ENCODE measurements around the gene AK2.

Gene AK2

DNA sequence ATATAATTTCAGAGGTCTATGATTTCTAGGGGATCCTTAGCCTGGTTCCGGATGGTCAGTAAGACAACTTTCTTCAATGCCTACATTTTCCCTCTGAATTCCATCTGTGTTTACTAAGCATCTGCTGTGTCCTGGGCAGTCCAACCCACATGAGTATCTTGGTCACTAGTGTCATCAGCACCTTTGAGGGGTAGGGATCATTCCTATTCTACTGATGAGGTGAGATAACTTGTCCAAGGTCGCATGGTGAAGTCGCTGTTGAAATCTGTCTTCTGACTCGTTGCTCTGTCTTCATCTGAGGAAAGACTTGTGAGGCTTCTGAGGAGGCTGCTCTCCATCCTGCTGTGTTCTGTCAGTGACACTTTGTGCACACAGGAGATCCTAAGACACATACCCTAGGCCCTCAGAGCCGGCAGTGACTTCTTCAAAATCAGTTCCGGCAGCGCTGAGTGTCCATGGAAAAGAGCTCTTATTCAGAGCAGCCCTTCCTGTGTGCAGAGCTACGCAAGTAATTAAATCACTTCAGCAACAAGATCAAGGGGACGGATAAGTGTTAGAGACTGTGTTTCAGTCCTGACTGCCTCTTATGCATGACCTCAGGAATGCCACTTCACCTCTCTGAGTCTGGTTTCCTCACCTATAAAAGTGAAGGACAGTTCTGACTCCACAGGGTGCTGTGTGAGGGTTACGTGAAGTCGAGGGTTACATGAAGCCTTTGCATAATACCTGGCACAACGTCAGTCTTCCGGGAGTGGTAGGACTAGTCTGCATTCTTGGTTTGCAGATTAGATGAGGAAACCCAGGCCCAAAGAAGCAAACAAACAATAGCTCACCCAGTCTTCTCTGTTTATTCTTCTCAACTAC is 28.4 kb downstream of the AK2 start:
- Mint-ChIP-seq H3K27ac (peak overlapping the region; percentile 50), H3K9me3 (no peaks in the 10 kb centered on the region), H3K4me1 (peaks cover 2% of the 10 kb centered on the region), H3K36me3 (peaks cover 44% of the 10 kb centered on the region), H3K27me3 (no peaks in the 10 kb centered on the region), H3K4me3 (no peak overlapping the region)
- CTCF ChIA-PET: interaction anchor here (1.4 to 3.4 kb wide), 4 partner anchors 44 to 74 kb away, joined by 5 to 26 read pairs (median 14); partner anchors contain the start of gene RNF19B
- no peak for DNase-seq

GRCh38 chr1:33007190-33008050 is 29.3 kb downstream of the AK2 start:
- DNase-seq: peak; percentile 29
- Mint-ChIP-seq H3K27ac (no peak overlapping the region), H3K36me3 (peaks cover 35% of the 10 kb centered on the region), H3K27me3 (no peaks in the 10 kb centered on the region), H3K9me3 (no peaks in the 10 kb centered on the region), H3K4me1 (peaks cover 2% of the 10 kb centered on the region), H3K4me3 (no peak overlapping the region)
- CTCF ChIA-PET: interaction anchor here (1.0 to 3.4 kb wide), 9 partner anchors 9 to 132 kb away, joined by 3 to 26 read pairs (median 4); partner anchors contain the start of gene RNF19B

DNA sequence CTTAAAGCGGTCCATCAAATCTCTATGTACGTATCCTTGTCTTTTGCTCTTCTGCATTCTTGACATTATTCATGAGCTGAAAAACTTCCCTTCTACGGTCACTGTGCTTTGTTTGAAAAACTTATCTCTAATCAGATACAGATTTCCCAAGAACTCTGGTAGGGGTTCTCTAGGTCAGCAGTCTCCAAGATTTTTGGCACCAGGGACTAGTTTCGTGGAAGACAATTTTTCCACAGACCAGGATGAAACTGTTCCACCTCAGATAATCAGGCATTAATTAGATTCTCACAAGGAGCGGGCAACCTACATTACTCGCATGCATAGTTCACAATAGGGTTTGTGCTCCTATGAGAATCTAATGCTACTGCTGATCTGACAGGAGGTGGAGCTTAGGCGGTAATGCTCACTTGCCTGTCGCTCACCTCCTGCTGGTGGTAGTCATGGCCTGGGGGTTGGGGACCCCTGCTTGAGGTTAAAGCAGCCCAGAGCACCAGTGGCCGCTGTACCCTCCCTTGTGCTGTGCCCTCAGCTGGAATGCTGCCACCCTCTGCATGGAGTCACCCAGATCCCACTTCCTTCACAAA is 30.8 kb downstream of the AK2 start:
- Mint-ChIP-seq H3K27ac (no peak overlapping the region), H3K4me1 (peaks cover 1% of the 10 kb centered on the region), H3K36me3 (peaks cover 22% of the 10 kb centered on the region), H3K9me3 (no peaks in the 10 kb centered on the region), H3K27me3 (no peaks in the 10 kb centered on the region), H3K4me3 (no peak overlapping the region)
- no peak for DNase-seq
- CTCF ChIA-PET: interaction anchor here (0.6 to 3.4 kb wide), 9 partner anchors 12 to 80 kb away, joined by 3 to 26 read pairs (median 6); partner anchors contain the start of gene RNF19B

GRCh38 chr1:33005117-33005837 is 31.4 kb downstream of the AK2 start:
- CTCF ChIA-PET: interaction anchor here (0.9 to 3.4 kb wide), 6 partner anchors 12 to 81 kb away, joined by 3 to 22 read pairs (median 5); no protein-coding TSS in a partner anchor
- Mint-ChIP-seq H3K9me3 (no peaks in the 10 kb centered on the region), H3K27ac (no peak overlapping the region), H3K4me3 (no peak overlapping the region), H3K36me3 (peaks cover 21% of the 10 kb centered on the region), H3K27me3 (no peaks in the 10 kb centered on the region), H3K4me1 (peaks cover 3% of the 10 kb centered on the region)
- DNase-seq: no peak

GRCh38 chr1:33004613-33005012 is 32.1 kb downstream of the AK2 start:
- Mint-ChIP-seq H3K36me3 (peaks cover 19% of the 10 kb centered on the region), H3K27me3 (no peaks in the 10 kb centered on the region), H3K4me1 (peaks cover 4% of the 10 kb centered on the region), H3K4me3 (no peak overlapping the region), H3K27ac (no peak overlapping the region), H3K9me3 (no peaks in the 10 kb centered on the region)
- DNase-seq: no peak
- CTCF ChIA-PET: interaction anchor here (0.9 to 3.4 kb wide), 4 partner anchors 11 to 70 kb away, joined by 3 to 22 read pairs (median 8); no protein-coding TSS in a partner anchor

GRCh38 chr1:33003657-33004056 is 33.0 kb downstream of the AK2 start:
- CTCF ChIA-PET: no interaction called here
- peaks cover 4% of the 10 kb centered on the region for H3K4me1 Mint-ChIP-seq
- H3K27me3 Mint-ChIP-seq: no peaks in the 10 kb centered on the region
- no peak overlapping the region for H3K4me3 Mint-ChIP-seq
- DNase-seq: no peak
- peaks cover 16% of the 10 kb centered on the region for H3K36me3 Mint-ChIP-seq
- H3K9me3 Mint-ChIP-seq: no peaks in the 10 kb centered on the region
- H3K27ac Mint-ChIP-seq: no peak overlapping the region

- CTCF ChIA-PET: interaction anchor here (1.1 to 2.9 kb wide), 5 partner anchors 8 to 69 kb away, joined by 3 to 14 read pairs (median 9); no protein-coding TSS in a partner anchor
- Mint-ChIP-seq H3K27me3 (no peaks in the 10 kb centered on the region), H3K4me3 (no peak overlapping the region), H3K9me3 (no peaks in the 10 kb centered on the region), H3K4me1 (peaks cover 15% of the 10 kb centered on the region), H3K36me3 (peaks cover 5% of the 10 kb centered on the region), H3K27ac (no peak overlapping the region)
- DNase-seq: no peak
These were observed 34.7 kb downstream of the AK2 start for GRCh38 chr1:33002006-33002405.

DNA sequence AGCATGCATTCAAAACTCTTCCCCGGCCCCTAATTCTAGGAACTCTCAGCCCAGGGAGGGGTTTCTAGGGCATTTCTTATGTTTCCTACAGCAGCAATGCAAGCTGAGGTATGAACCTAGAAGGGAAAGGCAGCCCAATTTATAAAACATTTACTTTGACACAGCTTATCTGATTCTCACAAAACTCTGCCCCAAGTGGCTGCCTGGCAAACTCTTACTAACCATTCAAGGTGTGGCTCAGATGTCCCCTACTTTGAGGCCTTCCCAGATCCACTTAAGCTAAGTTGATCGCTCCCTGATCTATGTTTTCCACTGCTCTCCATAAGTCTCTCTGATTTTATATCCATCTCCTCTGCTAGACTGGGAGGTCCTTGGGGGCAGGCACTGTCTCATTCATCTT is 35.4 kb downstream of the AK2 start:
- no peak overlapping the region for H3K27ac Mint-ChIP-seq
- peaks cover 15% of the 10 kb centered on the region for H3K4me1 Mint-ChIP-seq
- CTCF ChIA-PET: interaction anchor here (0.6 to 2.9 kb wide), 10 partner anchors 9 to 73 kb away, joined by 3 to 14 read pairs (median 6); no protein-coding TSS in a partner anchor
- H3K36me3 Mint-ChIP-seq: peaks cover 5% of the 10 kb centered on the region
- no peaks in the 10 kb centered on the region for H3K9me3 Mint-ChIP-seq
- DNase-seq: no peak
- H3K4me3 Mint-ChIP-seq: no peak overlapping the region
- no peaks in the 10 kb centered on the region for H3K27me3 Mint-ChIP-seq

- no peak overlapping the region for H3K4me3 Mint-ChIP-seq
- no peaks in the 10 kb centered on the region for H3K27me3 Mint-ChIP-seq
- CTCF ChIA-PET: interaction anchor here (0.9 to 2.9 kb wide), 8 partner anchors 9 to 72 kb away, joined by 3 to 14 read pairs (median 7); no protein-coding TSS in a partner anchor
- peaks cover 2% of the 10 kb centered on the region for H3K36me3 Mint-ChIP-seq
- peaks cover 15% of the 10 kb centered on the region for H3K4me1 Mint-ChIP-seq
- no peak for DNase-seq
- H3K27ac Mint-ChIP-seq: peak overlapping the region; percentile 3
- no peaks in the 10 kb centered on the region for H3K9me3 Mint-ChIP-seq
These were observed 36.2 kb downstream of the AK2 start for GRCh38 chr1:33000427-33001026.

DNA sequence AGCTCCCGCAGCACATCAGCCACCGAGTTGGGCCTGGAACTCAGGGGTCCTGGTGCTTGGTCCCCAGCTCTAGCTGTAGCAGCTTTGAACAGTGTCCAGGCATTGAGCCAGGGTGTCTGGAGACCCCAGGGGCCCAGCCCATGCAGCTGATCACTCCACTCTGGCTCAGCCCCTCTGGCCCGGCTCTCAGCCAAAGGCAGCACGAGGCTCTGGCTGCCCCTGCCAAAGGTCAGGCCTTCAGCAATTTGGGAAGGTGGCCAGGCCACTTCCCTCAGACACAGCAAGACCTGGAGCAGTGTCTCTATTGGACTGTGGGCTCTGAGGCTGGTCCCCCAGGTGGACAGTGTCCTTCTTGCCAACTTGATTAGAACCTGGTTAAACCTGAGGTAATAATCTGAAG is 37.7 kb downstream of the AK2 start:
- Mint-ChIP-seq H3K27ac (no peak overlapping the region), H3K9me3 (no peaks in the 10 kb centered on the region), H3K4me1 (peaks cover 15% of the 10 kb centered on the region), H3K27me3 (no peaks in the 10 kb centered on the region), H3K4me3 (no peak overlapping the region), H3K36me3 (no peaks in the 10 kb centered on the region)
- CTCF ChIA-PET: interaction anchor here (0.6 to 1.2 kb wide), 3 partner anchors 8 to 84 kb away, joined by 3 to 6 read pairs (median 3); no protein-coding TSS in a partner anchor
- DNase-seq: no peak

GRCh38 chr1:32998064-32998463 is 38.6 kb downstream of the AK2 start:
- Mint-ChIP-seq H3K9me3 (no peaks in the 10 kb centered on the region), H3K4me1 (peaks cover 21% of the 10 kb centered on the region)
- CTCF ChIA-PET: interaction anchor here (0.9 to 1.2 kb wide), 3 partner anchors 9 to 85 kb away, joined by 3 to 8 read pairs (median 6); no protein-coding TSS in a partner anchor

GRCh38 chr1:32997381-32997891 is 39.2 kb downstream of the AK2 start:
- Mint-ChIP-seq H3K9me3 (no peaks in the 10 kb centered on the region), H3K4me3 (no peak overlapping the region), H3K36me3 (no peaks in the 10 kb centered on the region), H3K27ac (no peak overlapping the region), H3K4me1 (peaks cover 27% of the 10 kb centered on the region), H3K27me3 (no peaks in the 10 kb centered on the region)
- no peak for DNase-seq
- CTCF ChIA-PET: interaction anchor here (0.9 kb wide), 1 partner anchor 65 kb away, joined by 8 read pairs; no protein-coding TSS in a partner anchor

More at GRCh38 chr1:32998064-32998463, 38.6 kb downstream of the AK2 start:
- Mint-ChIP-seq H3K4me3 (no peak overlapping the region), H3K27ac (peak overlapping the region; percentile 1), H3K27me3 (no peaks in the 10 kb centered on the region), H3K36me3 (no peaks in the 10 kb centered on the region)
- no peak for DNase-seq

Data from activated naive CD4-positive, alpha-beta T cell treated with anti-CD3 and anti-CD28 coated beads, Interleukin-2, amount 10 ng/mL, durations not matched to agents 7 days and 5 days (primary cell).